Measurements from ENCODE around the gene B2M. TPM values are rescaled to one million over a fixed set of nuclear protein-coding genes. Genes with fewer than 3 reads are reported as not detected.

The B2M gene
- total and polyA plus RNA-seq, 10 of the 15 experiments (the other 5 are each of a cell fraction or from before 2014, with no cell fraction given): 2,901 to 22,794 (median 8,374) TPM

DNA sequence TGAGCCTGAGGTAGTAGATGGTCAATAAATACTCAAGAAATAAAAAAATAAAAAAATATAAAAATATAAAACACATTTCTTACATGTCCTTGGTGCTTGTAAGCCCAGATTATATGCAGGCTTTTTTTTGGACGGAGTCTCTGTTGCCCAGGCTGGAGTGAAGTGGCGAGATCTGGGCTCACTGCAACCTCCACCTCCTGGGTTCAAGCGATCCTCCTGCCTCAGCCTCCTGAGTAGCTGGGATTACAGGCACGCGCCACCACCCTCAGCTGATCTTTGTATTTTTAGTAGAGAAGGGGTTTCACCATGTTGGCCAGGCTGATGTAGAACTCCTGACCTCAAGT is 16.9 kb downstream of the B2M start (continued):
- TF ChIP-seq ZBTB40 (IDR thresholded peaks at IDR 0.05; ENCODE audit: borderline replicate concordance): 0 out of 2 replicates have a peak, but pooled peaks have one; percentile 13
- TF ChIP-seq ZNF207 (IDR thresholded peaks at IDR 0.05; ENCODE audit: borderline replicate concordance): 0 out of 2 replicates have a peak, but pooled peaks have one; percentile 73
- peak; percentile 20; the same call in 1 of the 2 replicates for TF ChIP-seq LARP7 (IDR thresholded peaks at IDR 0.05)
- TF ChIP-seq MAX (IDR thresholded peaks at IDR 0.05; ENCODE audit: low read depth, low read length): 0 out of 2 replicates have a peak, but pooled peaks have one; percentile 35
- TF ChIP-seq PML (IDR thresholded peaks at IDR 0.05; ENCODE audit: low read length): 0 out of 2 replicates have a peak, but pooled peaks have one; percentile 20
